ENCODE results near the gene RASGRF1. TPM values are rescaled to one million over a fixed set of nuclear protein-coding genes. Genes with fewer than 3 reads are reported as not detected.
A peak's percentile ranks its signal among the peaks of the same experiment; 100 is the strongest.

Gene RASGRF1
- total RNA-seq, 1 donor from 2014 or later: under 0.01 TPM

- DNase-seq (ENCODE audit: low read depth) (no peak), FAIRE-seq (no peak)
- Histone ChIP-seq H3K36me3 (ENCODE audit: control insufficient read depth, insufficient read depth, low read length) (no peaks in the 10 kb centered on the region), H3K27me3 (ENCODE audit: control insufficient read depth, insufficient read depth, low read length) (no peaks in the 10 kb centered on the region), H3K4me3 (ENCODE audit: low read depth, low read length) (no peak overlapping the region)
- TF ChIP-seq, protein P1, sequence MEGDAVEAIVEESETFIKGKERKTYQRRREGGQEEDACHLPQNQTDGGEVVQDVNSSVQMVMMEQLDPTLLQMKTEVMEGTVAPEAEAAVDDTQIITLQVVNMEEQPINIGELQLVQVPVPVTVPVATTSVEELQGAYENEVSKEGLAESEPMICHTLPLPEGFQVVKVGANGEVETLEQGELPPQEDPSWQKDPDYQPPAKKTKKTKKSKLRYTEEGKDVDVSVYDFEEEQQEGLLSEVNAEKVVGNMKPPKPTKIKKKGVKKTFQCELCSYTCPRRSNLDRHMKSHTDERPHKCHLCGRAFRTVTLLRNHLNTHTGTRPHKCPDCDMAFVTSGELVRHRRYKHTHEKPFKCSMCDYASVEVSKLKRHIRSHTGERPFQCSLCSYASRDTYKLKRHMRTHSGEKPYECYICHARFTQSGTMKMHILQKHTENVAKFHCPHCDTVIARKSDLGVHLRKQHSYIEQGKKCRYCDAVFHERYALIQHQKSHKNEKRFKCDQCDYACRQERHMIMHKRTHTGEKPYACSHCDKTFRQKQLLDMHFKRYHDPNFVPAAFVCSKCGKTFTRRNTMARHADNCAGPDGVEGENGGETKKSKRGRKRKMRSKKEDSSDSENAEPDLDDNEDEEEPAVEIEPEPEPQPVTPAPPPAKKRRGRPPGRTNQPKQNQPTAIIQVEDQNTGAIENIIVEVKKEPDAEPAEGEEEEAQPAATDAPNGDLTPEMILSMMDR (IDR thresholded peaks at IDR 0.05; ENCODE audit: insufficient read depth, low read length, severe bottlenecking): no peak
These were observed 96.5 kb downstream of the RASGRF1 start for GRCh38 chr15:78993931-78994530.

DNA sequence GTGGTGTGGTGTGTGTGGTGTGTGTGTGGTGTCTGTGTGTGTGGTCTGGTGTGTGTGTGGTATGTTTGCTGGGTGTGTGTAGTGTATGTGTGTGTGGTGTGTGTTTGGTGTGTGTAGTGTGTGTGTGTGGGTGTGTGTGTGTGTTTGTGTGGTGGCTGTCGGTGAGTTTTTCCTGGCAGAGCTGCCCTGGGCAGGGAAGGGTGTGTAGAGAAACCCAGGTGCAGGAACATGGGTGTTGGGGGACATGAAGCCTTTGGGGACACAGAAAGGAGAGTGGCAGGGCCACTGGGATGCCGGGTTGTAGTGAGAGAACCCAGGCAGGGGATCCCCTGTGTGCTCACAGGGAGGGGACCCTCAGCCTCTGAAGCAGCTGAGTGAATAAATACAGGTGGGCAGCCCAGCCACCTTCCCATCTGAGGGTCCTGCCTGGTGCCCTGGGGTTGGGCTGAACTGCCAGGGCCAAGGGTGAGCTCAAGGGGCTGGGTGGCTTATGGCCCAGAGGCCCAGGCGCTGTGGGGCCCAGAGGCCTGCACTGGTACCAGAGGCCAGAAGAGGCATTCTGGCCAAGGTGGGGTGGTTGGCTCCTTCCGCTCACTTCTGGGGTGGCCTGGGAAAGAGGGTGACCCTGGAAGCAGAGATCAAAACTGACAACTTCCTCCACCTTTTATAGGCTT lies 97.2 kb downstream of the RASGRF1 start:
- no peaks in the 10 kb centered on the region for H3K27me3 ChIP-seq (ENCODE audit: control insufficient read depth, insufficient read depth, low read length)
- DNase-seq (ENCODE audit: low read depth): no peak
- no peaks in the 10 kb centered on the region for H3K36me3 ChIP-seq (ENCODE audit: control insufficient read depth, insufficient read depth, low read length)
- H3K4me3 ChIP-seq (ENCODE audit: low read depth, low read length): no peak overlapping the region
- TF ChIP-seq, protein P1 (IDR thresholded peaks at IDR 0.05; ENCODE audit: insufficient read depth, low read length, severe bottlenecking): no peak
- no peak for FAIRE-seq

DNA sequence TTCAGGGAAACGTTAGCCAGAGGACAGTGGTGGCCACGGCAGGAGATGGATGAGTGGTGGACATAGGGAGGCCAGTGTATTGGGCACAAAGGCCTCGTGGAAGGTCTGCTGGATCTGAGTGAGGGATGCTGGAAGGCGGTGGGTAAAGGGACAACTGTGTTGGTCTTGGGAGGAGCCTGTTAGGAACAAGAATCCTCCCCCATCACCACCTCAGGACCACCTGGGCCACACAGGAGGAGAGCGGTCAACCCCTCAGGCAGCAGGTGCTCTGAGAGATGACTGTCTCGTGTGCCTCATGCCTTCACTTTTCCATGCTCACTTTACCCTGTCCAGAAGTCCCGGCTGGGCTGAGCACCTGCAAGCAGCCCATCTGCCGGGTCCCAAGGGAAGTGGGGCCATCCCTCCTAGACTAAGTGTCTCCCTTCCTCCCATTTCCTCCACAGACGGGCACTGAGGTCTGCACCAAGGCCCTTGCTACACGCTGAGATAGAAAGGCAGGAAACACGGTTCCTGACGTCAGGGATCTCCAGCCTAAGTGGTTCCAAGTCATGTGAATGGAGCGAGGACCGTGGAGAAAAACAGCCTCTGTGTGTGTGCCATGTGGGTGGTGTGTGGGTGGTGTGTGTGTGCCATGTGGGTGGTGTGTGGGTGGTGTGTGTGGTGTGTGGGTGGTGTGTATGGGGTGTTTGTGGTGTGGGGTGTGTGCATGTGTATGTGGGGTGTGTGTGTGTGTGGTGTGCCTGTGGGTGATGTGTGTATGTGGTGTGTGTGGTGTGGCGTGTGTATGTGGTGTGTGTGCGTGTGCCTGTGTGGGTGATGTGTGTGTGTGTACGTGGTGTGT lies 97.9 kb downstream of the RASGRF1 start:
- Histone ChIP-seq H3K36me3 (ENCODE audit: control insufficient read depth, insufficient read depth, low read length) (no peaks in the 10 kb centered on the region), H3K27me3 (ENCODE audit: control insufficient read depth, insufficient read depth, low read length) (no peaks in the 10 kb centered on the region), H3K4me3 (ENCODE audit: low read depth, low read length) (no peak overlapping the region)
- FAIRE-seq: peak; percentile 99
- no peak for DNase-seq (ENCODE audit: low read depth)
- TF ChIP-seq, protein P1 (IDR thresholded peaks at IDR 0.05; ENCODE audit: insufficient read depth, low read length, severe bottlenecking): no peak

DNA sequence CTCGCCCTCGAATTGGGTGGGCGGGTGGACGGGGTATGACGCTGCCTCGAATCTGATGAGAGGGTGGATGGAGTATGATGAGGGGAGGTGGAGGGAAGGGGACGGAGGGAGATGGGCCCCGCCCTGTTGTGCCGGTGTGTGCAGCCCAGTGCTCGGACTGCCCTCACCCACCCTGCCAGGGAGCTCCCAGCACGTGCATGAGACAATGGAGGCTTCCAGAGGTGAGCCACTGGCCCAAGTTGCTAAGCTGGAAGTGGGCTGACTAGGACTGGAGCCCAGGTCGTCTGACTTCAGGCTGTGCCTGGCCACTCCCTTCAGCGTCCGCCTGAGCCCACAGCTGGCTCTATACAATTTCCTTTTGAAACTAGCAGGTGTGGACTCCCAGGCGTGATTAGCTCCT lies 98.7 kb downstream of the RASGRF1 start:
- no peaks in the 10 kb centered on the region for H3K27me3 ChIP-seq (ENCODE audit: control insufficient read depth, insufficient read depth, low read length)
- FAIRE-seq: no peak
- TF ChIP-seq, protein P1 (IDR thresholded peaks at IDR 0.05; ENCODE audit: insufficient read depth, low read length, severe bottlenecking): no peak
- no peak for DNase-seq (ENCODE audit: low read depth)
- H3K36me3 ChIP-seq (ENCODE audit: control insufficient read depth, insufficient read depth, low read length): no peaks in the 10 kb centered on the region
- H3K4me3 ChIP-seq (ENCODE audit: low read depth, low read length): no peak overlapping the region

DNA sequence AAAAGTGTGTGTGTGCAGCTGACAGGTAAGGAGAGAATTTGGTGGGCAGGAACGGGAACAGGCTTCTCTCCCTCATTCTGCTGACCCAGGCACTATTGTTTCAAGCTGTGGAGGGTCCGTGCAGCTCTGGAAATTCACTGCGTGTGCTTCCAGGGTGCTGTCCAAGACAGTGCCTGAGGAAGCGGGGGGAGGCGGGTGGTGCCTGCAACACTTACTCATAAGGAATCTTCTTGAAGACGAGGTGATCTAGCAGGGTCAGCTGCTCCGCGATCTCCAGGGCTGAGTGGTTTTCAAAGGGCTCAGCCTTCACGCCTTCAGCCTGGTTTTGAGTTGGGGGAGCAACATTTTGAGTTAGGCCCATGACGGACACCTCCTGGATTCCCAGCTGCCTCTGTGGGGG lies 99.1 kb downstream of the RASGRF1 start:
- H3K36me3 ChIP-seq (ENCODE audit: control insufficient read depth, insufficient read depth, low read length): no peaks in the 10 kb centered on the region
- DNase-seq (ENCODE audit: low read depth): no peak
- no peaks in the 10 kb centered on the region for H3K27me3 ChIP-seq (ENCODE audit: control insufficient read depth, insufficient read depth, low read length)
- H3K4me3 ChIP-seq (ENCODE audit: low read depth, low read length): no peak overlapping the region
- FAIRE-seq: no peak
- TF ChIP-seq, protein P1 (IDR thresholded peaks at IDR 0.05; ENCODE audit: insufficient read depth, low read length, severe bottlenecking): no peak

Measured in bronchial epithelial cell (primary cell).